Vagina (tissue), 2 donors: ENCODE measurements around the gene APBB2. TPM values are rescaled to one million over a fixed set of nuclear protein-coding genes. Genes with fewer than 3 reads are reported as not detected.
"Not testable (repeated sequence)": the region's sequence is repeated elsewhere in the genome, so short reads cannot be mapped to it uniquely, and the experiment has no call there.

Source experiments
- DNase-seq, 2 donors: peaks; one replicate each; pipeline ENCODE4 v3.0.0-alpha.2; 2017; ENCODE audit errors: extremely low spot score in 2 of 2
- H3K27ac ChIP-seq: fragments of 200-600 bp; sonication (generic); one replicate; pipeline ENCODE4 v1.5.1; 2019
- H3K27me3 ChIP-seq: fragments of 200-600 bp; sonication (generic); one replicate; pipeline ENCODE4 v1.5.1; 2019
- H3K36me3 ChIP-seq, 2 donors: fragments of 200-600 bp; sonication (generic); one replicate each; pipeline ENCODE4 v1.5.1; 2017 to 2019
- H3K4me1 ChIP-seq: fragments of 200-600 bp; sonication (generic); one replicate; pipeline ENCODE4 v1.5.1; 2019
- H3K4me3 ChIP-seq, 2 donors: fragments of 200-600 bp; sonication (generic); 1 replicate in 1 of 2; 2 replicates in 1 of 2; pipeline ENCODE4 v1.5.1; 2016 to 2019
- H3K9me3 ChIP-seq: fragments of 200-600 bp; sonication (generic); one replicate; pipeline ENCODE4 v1.5.1; 2019
- CTCF ChIP-seq, 3 experiments: fragments of 450-650 bp in 2 of 3; fragments of 200-600 bp in 1 of 3; sonication (generic) in 1 of 3; IDR thresholded peaks; one replicate each; pipeline ENCODE4 v1.5.1; 2017 to 2019; ENCODE audit warnings: antibody characterized with exemption in 3 of 3, mild to moderate bottlenecking in 2 of 3, moderate library complexity in 2 of 3
- POLR2A ChIP-seq, 2 donors: fragments of 450-650 bp; IDR thresholded peaks; one replicate each; pipeline ENCODE4 v1.6.1; 2017; ENCODE audit warnings: antibody characterized with exemption in 2 of 2, mild to moderate bottlenecking in 2 of 2, moderate library complexity in 2 of 2
- POLR2AphosphoS5 ChIP-seq, 2 donors: sonication (generic); formaldehyde crosslinking; IDR thresholded peaks; one replicate each; pipeline ENCODE4 v1.9.0; 2017; ENCODE audit warnings: antibody characterized with exemption in 2 of 2, mild to moderate bottlenecking in 2 of 2, low read depth in 1 of 2; ENCODE audit not compliant: insufficient read depth in 1 of 2
- intact Hi-C: fragments of 100-400 bp; cut with DNase I; formaldehyde crosslinking; loops from one replicate; pipeline ENCODE4 v1.15.1; 2023
- total RNA-seq: library from RNA; depleted of rRNA; stranded (reverse); fragments of >200 nt; gene quantifications from one replicate; pipeline ENCODE4 v1.2.3, GENCODE V29; 2016

Gene APBB2
- total RNA-seq, 1 donor from 2014 or later, result 68.8 TPM

- TF ChIP-seq POLR2A (IDR thresholded peaks at IDR 0.05) (no peak), POLR2AphosphoS5 (IDR thresholded peaks at IDR 0.05; ENCODE audit: insufficient read depth in 1 of 2, low read depth in 1 of 2) (no peak), CTCF (IDR thresholded peaks at IDR 0.05) (no peak)
- intact Hi-C loops, result no loop called here
- Histone ChIP-seq H3K36me3 (peaks cover 0 to 52% of the 10 kb centered on the region in 2 donors), H3K27me3 (no peaks in the 10 kb centered on the region), H3K9me3 (no peaks in the 10 kb centered on the region), H3K27ac (no peak overlapping the region), H3K4me1 (no peaks in the 10 kb centered on the region), H3K4me3 (no peak overlapping the region)
- DNase-seq, result peak in 1 of 2 donors; percentile 77
Observed at GRCh38 chr4:40822420-40823166, 391.7 kb downstream of the APBB2 start.

GRCh38 chr4:40820101-40820500, 394.2 kb downstream of the APBB2 start:
- no peak overlapping the region for H3K4me3 ChIP-seq
- TF ChIP-seq POLR2AphosphoS5 (IDR thresholded peaks at IDR 0.05; ENCODE audit: insufficient read depth in 1 of 2, low read depth in 1 of 2), result no peak
- no peaks in the 10 kb centered on the region for H3K27me3 ChIP-seq
- H3K9me3 ChIP-seq, result no peaks in the 10 kb centered on the region
- no peak for DNase-seq
- H3K4me1 ChIP-seq, result no peaks in the 10 kb centered on the region
- intact Hi-C loops, result no loop called here
- H3K27ac ChIP-seq, result no peak overlapping the region
- peaks cover 0 to 32% of the 10 kb centered on the region in 2 donors for H3K36me3 ChIP-seq

GRCh38 chr4:40817157-40817556, 397.2 kb downstream of the APBB2 start:
- H3K4me1 ChIP-seq, intact Hi-C loops, H3K4me3 ChIP-seq, H3K27ac ChIP-seq, H3K27me3 ChIP-seq, H3K9me3 ChIP-seq: not testable (repeated sequence)
- peak in 1 of 2 donors; percentile 11 for DNase-seq
- H3K36me3 ChIP-seq, result peaks cover 0 to 21% of the 10 kb centered on the region in 2 donors

- Histone ChIP-seq H3K27ac (no peak overlapping the region), H3K36me3 (peaks cover 0 to 13% of the 10 kb centered on the region in 2 donors), H3K4me1 (no peaks in the 10 kb centered on the region), H3K4me3 (no peak overlapping the region), H3K9me3 (no peaks in the 10 kb centered on the region), H3K27me3 (no peaks in the 10 kb centered on the region)
- no peak for TF ChIP-seq POLR2A (IDR thresholded peaks at IDR 0.05)
- no peak for TF ChIP-seq CTCF (IDR thresholded peaks at IDR 0.05)
- TF ChIP-seq POLR2AphosphoS5 (IDR thresholded peaks at IDR 0.05; ENCODE audit: insufficient read depth in 1 of 2, low read depth in 1 of 2), result no peak
- intact Hi-C loops, result no loop called here
- DNase-seq, result no peak
Observed at GRCh38 chr4:40812856-40813255, 401.5 kb downstream of the APBB2 start.

- no peak for TF ChIP-seq POLR2AphosphoS5 (IDR thresholded peaks at IDR 0.05; ENCODE audit: insufficient read depth in 1 of 2, low read depth in 1 of 2)
- TF ChIP-seq CTCF (IDR thresholded peaks at IDR 0.05), result no peak
- TF ChIP-seq POLR2A (IDR thresholded peaks at IDR 0.05), result no peak
- no peak overlapping the region for H3K27ac ChIP-seq
- intact Hi-C loops, result no loop called here
- DNase-seq, result no peak
- no peaks in the 10 kb centered on the region for H3K9me3 ChIP-seq
- no peaks in the 10 kb centered on the region for H3K4me1 ChIP-seq
- no peaks in the 10 kb centered on the region for H3K27me3 ChIP-seq
- H3K4me3 ChIP-seq, result no peak overlapping the region
- H3K36me3 ChIP-seq, result peaks cover 0 to 13% of the 10 kb centered on the region in 2 donors
Observed at GRCh38 chr4:40812386-40812785, 402.0 kb downstream of the APBB2 start.

- intact Hi-C loops, result no loop called here
- no peak for DNase-seq
- no peak overlapping the region for H3K4me3 ChIP-seq
- H3K27me3 ChIP-seq, result no peaks in the 10 kb centered on the region
- no peak for TF ChIP-seq POLR2AphosphoS5 (IDR thresholded peaks at IDR 0.05; ENCODE audit: insufficient read depth in 1 of 2, low read depth in 1 of 2)
- TF ChIP-seq CTCF (IDR thresholded peaks at IDR 0.05), result no peak
- no peak for TF ChIP-seq POLR2A (IDR thresholded peaks at IDR 0.05)
- H3K9me3 ChIP-seq, result no peaks in the 10 kb centered on the region
- no peaks in the 10 kb centered on the region for H3K4me1 ChIP-seq
- no peak overlapping the region for H3K27ac ChIP-seq
- H3K36me3 ChIP-seq, result peaks cover 0 to 13% of the 10 kb centered on the region in 2 donors
Observed at GRCh38 chr4:40811956-40812355, 402.4 kb downstream of the APBB2 start.
